Pons (tissue), 1 donor: ENCODE data around the gene TNS1.

Experiments
- DNase-seq: peaks from one replicate; pipeline ENCODE4 v3.0.0-alpha.2; 2016; ENCODE audit warnings: low spot score

The TNS1 gene

GRCh38 chr2:217998926-217999594, 3.7 kb downstream of the TNS1 start:
- DNase-seq, result no peak

GRCh38 chr2:217997510-217997909, 5.3 kb downstream of the TNS1 start:
- DNase-seq, result no peak

- DNase-seq, result no peak
These were observed 6.4 kb downstream of the TNS1 start for GRCh38 chr2:217996361-217996760.

- DNase-seq, result no peak
These were observed 7.0 kb downstream of the TNS1 start for GRCh38 chr2:217995731-217996231.

GRCh38 chr2:217994776-217995274, 8.0 kb downstream of the TNS1 start:
- no peak for DNase-seq

GRCh38 chr2:217993817-217994463, 8.9 kb downstream of the TNS1 start:
- no peak for DNase-seq

- DNase-seq, result no peak
These were observed 9.7 kb downstream of the TNS1 start for GRCh38 chr2:217993138-217993537.

GRCh38 chr2:217992061-217992460, 10.7 kb downstream of the TNS1 start:
- DNase-seq, result no peak

- DNase-seq, result no peak
These were observed 11.9 kb downstream of the TNS1 start for GRCh38 chr2:217990791-217991465.

GRCh38 chr2:217990389-217990788, 12.4 kb downstream of the TNS1 start:
- DNase-seq, result no peak

GRCh38 chr2:217989221-217989948, 13.4 kb downstream of the TNS1 start:
- DNase-seq, result no peak

GRCh38 chr2:217988840-217989204, 14.0 kb downstream of the TNS1 start:
- no peak for DNase-seq

- DNase-seq, result peak; percentile 83
These were observed 14.6 kb downstream of the TNS1 start for GRCh38 chr2:217988014-217988839.

- no peak for DNase-seq
These were observed 15.4 kb downstream of the TNS1 start for GRCh38 chr2:217987391-217987790.

- no peak for DNase-seq
These were observed 16.4 kb downstream of the TNS1 start for GRCh38 chr2:217986256-217986961.

GRCh38 chr2:217983276-217984233, 19.2 kb downstream of the TNS1 start:
- no peak for DNase-seq

- DNase-seq, result no peak
These were observed 20.8 kb downstream of the TNS1 start for GRCh38 chr2:217981971-217982370.

GRCh38 chr2:217981084-217981730, 21.6 kb downstream of the TNS1 start:
- no peak for DNase-seq

GRCh38 chr2:217980591-217980990, 22.2 kb downstream of the TNS1 start:
- no peak for DNase-seq
